ENCODE data around the gene GET4. TPM values are rescaled to one million over a fixed set of nuclear protein-coding genes. Genes with fewer than 3 reads are reported as not detected.

GET4 gene
- total and polyA plus RNA-seq, 2 of the 13 experiments (the other 11 are each of a cell fraction or from before 2014, with no cell fraction given) = 28.2 to 35.2 TPM

DNA sequence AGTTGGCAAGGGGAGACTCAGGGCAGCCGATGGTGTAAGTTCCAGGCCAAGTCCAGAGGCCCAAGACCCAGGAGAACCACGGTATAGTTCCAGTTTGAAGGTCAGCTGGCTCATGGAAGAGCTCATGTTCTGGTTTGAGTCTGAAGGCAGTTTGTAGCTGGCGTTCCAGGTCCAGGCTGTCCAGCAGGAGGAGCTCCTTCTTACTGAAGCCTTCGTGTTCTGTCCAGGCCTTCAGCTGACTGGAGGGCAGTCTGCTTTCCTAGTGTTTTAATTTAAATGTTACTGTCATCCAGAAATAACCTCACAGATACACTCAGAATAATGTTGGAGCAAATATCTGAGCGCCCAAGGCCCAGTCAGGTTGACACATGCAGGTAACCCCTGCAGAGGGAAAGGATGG, 39.9 kb upstream of the GET4 start (continued):
- TF ChIP-seq HNRNPH1 (optimal IDR thresholded peaks at IDR 0.05; ENCODE audit: low read depth, low read length) = no peak
- no peak for TF ChIP-seq ZNF775 (CRISPR knock-in tag; IDR thresholded peaks at IDR 0.05; ENCODE audit: borderline replicate concordance)
- no peak for TF ChIP-seq MXD4 (CRISPR knock-in tag; IDR thresholded peaks at IDR 0.05)
- TF ChIP-seq SP1 (IDR thresholded peaks at IDR 0.05) = no peak
- 0 out of 2 replicates have a peak, but pooled peaks have one; percentile 15 for TF ChIP-seq SP1 (CRISPR knock-in tag; IDR thresholded peaks at IDR 0.05)
- no peak for TF ChIP-seq MAF1 (CRISPR knock-in tag; IDR thresholded peaks at IDR 0.05; ENCODE audit: borderline replicate concordance)
- no peak for TF ChIP-seq IKZF1 (IDR thresholded peaks at IDR 0.05)
- TF ChIP-seq ZFP91 (CRISPR knock-in tag; IDR thresholded peaks at IDR 0.05; ENCODE audit: borderline replicate concordance) = peak; percentile 33; the same call in 1 of the 2 replicates
- no peak for TF ChIP-seq ZNF224 (CRISPR knock-in tag; IDR thresholded peaks at IDR 0.05)
- TF ChIP-seq CTCF (CRISPR knock-in tag; IDR thresholded peaks at IDR 0.05) = peak; percentile 77
- TF ChIP-seq ZNF17 (CRISPR knock-in tag; IDR thresholded peaks at IDR 0.05) = peak; percentile 99
- no peak for TF ChIP-seq SMAD3 (CRISPR knock-in tag; IDR thresholded peaks at IDR 0.05)
- no peak for TF ChIP-seq CEBPZ (IDR thresholded peaks at IDR 0.05; ENCODE audit: low read length)
- no peak for TF ChIP-seq ZNF225 (CRISPR knock-in tag; IDR thresholded peaks at IDR 0.05)
- TF ChIP-seq ZNF18 (CRISPR knock-in tag; IDR thresholded peaks at IDR 0.05; ENCODE audit: insufficient replicate concordance) = no peak
- no peak for TF ChIP-seq NFKB2 (CRISPR knock-in tag; IDR thresholded peaks at IDR 0.05; ENCODE audit: borderline replicate concordance)
- TF ChIP-seq HIC2 (CRISPR knock-in tag; IDR thresholded peaks at IDR 0.05; ENCODE audit: low read depth) = no peak
- TF ChIP-seq ZNF232 (CRISPR knock-in tag; IDR thresholded peaks at IDR 0.05; ENCODE audit: borderline replicate concordance) = no peak
- no peak for TF ChIP-seq KLF11 (CRISPR knock-in tag; IDR thresholded peaks at IDR 0.05)
- peak; percentile 43; the same call in 1 of the 2 replicates for TF ChIP-seq KMT2A (CRISPR knock-in tag; IDR thresholded peaks at IDR 0.05)
- no peak for TF ChIP-seq MED8 (CRISPR knock-in tag; IDR thresholded peaks at IDR 0.05; ENCODE audit: insufficient replicate concordance)
- TF ChIP-seq NR2F2 (IDR thresholded peaks at IDR 0.05; ENCODE audit: borderline replicate concordance, low read depth) = no peak

Measured in HepG2 (cell line).